ENCODE results near the gene FAM83E. TPM values are rescaled to one million over a fixed set of nuclear protein-coding genes. Genes with fewer than 3 reads are reported as not detected.

FAM83E gene
- total and polyA plus RNA-seq, 10 of the 15 experiments (the other 5 are each of a cell fraction or from before 2014, with no cell fraction given): 0.14 to 2.5 (median 0.33) TPM; not detected in 4

DNA sequence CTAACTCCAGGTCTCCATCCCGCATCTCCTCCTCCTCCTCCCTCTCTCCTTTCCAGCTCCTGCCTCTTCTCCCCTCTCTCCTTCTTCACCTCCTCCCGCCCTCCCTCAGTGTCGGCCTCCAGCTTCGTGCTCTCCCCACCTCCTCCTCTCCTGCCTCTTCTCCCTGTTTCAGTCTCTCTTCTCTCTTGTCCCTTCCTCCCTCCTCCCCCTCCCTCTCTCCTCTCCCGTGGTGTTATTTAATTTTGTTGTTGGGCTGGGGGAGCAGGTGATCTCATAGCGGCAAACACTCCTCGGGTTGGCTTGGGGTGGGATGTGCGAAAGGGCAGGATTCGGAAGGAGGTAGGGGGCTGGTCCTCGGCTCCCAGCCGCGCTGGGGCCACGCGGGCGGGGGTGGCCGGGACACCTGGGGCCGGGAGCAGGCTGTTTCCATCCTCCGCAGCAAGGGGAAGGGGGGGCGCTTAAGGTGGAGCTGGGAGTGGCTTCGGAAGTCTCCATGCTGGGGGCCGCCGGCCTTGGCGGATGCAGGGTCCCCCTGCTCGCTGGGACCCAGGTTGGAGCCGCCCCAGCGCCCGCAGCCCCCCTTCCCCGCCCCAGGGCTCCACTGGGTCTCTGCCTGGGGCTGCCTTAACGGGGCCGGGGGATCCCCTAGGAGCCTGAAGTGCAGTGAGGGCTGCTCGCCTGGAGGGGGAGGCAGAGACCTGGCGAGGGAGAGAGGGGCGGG, 31.3 kb upstream of the FAM83E start, which contains the start of gene CA11 (continued):
- TF ChIP-seq, protein P1, sequence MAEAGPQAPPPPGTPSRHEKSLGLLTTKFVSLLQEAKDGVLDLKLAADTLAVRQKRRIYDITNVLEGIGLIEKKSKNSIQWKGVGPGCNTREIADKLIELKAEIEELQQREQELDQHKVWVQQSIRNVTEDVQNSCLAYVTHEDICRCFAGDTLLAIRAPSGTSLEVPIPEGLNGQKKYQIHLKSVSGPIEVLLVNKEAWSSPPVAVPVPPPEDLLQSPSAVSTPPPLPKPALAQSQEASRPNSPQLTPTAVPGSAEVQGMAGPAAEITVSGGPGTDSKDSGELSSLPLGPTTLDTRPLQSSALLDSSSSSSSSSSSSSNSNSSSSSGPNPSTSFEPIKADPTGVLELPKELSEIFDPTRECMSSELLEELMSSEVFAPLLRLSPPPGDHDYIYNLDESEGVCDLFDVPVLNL (IDR thresholded peaks at IDR 0.05; ENCODE audit: low read depth, low read length): no peak
- peak; percentile 79 to 98 (median 96); a peak in 5 of 6 replicates for TF ChIP-seq CTCF (IDR thresholded peaks at IDR 0.05 in 2 of 3, conservative IDR thresholded peaks at IDR 0.05 in 1 of 3; ENCODE audit: control insufficient read depth in 2 of 3, extremely low read depth in 1 of 3, insufficient read depth in 1 of 3, low read depth in 3 of 3, low read length in 3 of 3)
- TF ChIP-seq, protein P2, sequence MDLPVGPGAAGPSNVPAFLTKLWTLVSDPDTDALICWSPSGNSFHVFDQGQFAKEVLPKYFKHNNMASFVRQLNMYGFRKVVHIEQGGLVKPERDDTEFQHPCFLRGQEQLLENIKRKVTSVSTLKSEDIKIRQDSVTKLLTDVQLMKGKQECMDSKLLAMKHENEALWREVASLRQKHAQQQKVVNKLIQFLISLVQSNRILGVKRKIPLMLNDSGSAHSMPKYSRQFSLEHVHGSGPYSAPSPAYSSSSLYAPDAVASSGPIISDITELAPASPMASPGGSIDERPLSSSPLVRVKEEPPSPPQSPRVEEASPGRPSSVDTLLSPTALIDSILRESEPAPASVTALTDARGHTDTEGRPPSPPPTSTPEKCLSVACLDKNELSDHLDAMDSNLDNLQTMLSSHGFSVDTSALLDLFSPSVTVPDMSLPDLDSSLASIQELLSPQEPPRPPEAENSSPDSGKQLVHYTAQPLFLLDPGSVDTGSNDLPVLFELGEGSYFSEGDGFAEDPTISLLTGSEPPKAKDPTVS (IDR thresholded peaks at IDR 0.05; ENCODE audit: low read depth, low read length): no peak
- no peak for TF ChIP-seq ZNF207 (IDR thresholded peaks at IDR 0.05; ENCODE audit: borderline replicate concordance)
- TF ChIP-seq NR2F1 (conservative IDR thresholded peaks at IDR 0.05): peak; percentile 33; the same call in 1 of the 2 replicates
- TF ChIP-seq PAX8 (IDR thresholded peaks at IDR 0.05): no peak
- peak; percentile 40; the same call in 1 of the 2 replicates for TF ChIP-seq POLR2A (IDR thresholded peaks at IDR 0.05; ENCODE audit: low read depth, low read length)
- no peak for TF ChIP-seq ZBTB33 (IDR thresholded peaks at IDR 0.05)
- no peak for TF ChIP-seq RCOR1 (conservative IDR thresholded peaks at IDR 0.05; ENCODE audit: low read depth, low read length)
- 0 out of 2 replicates have a peak, but pooled peaks have one; percentile 58 for TF ChIP-seq TARDBP (IDR thresholded peaks at IDR 0.05; ENCODE audit: borderline replicate concordance)
- no peak for TF ChIP-seq ZBTB40 (IDR thresholded peaks at IDR 0.05; ENCODE audit: borderline replicate concordance)
- no peak for TF ChIP-seq FOS (IDR thresholded peaks at IDR 0.05; ENCODE audit: borderline replicate concordance, extremely low read depth, insufficient read length)
- no peak for TF ChIP-seq CBX5 (IDR thresholded peaks at IDR 0.05; ENCODE audit: low read depth)
- no peak for TF ChIP-seq CREM (IDR thresholded peaks at IDR 0.05; ENCODE audit: low read depth)
- peak; percentile 69 to 84 for TF ChIP-seq IKZF2 (IDR thresholded peaks at IDR 0.05)
- no peak for TF ChIP-seq STAT1 (conservative IDR thresholded peaks at IDR 0.05)
- TF ChIP-seq ESRRA (IDR thresholded peaks at IDR 0.05; ENCODE audit: low read length): no peak
- no peak for TF ChIP-seq SMAD1 (IDR thresholded peaks at IDR 0.05; ENCODE audit: low read depth, partially characterized antibody)
- TF ChIP-seq CBFB (IDR thresholded peaks at IDR 0.05; ENCODE audit: low read depth): no peak
- no peak; the same call in 1 of the 2 replicates for TF ChIP-seq EED (IDR thresholded peaks at IDR 0.05; ENCODE audit: low read depth)

Data from GM12878 (cell line).